GM12878 (cell line): ENCODE results near the gene GPR17. TPM values are rescaled to one million over a fixed set of nuclear protein-coding genes. Genes with fewer than 3 reads are reported as not detected.

Experiments
- ATF2 ChIP-seq: IDR thresholded peaks from 2 replicates; pipeline ENCODE4 v1.6.1; 2012; ENCODE audit warnings: low read length, inconsistent platforms
- BCL11A ChIP-seq: IDR thresholded peaks from 2 replicates; pipeline ENCODE4 v1.6.1; 2011; ENCODE audit warnings: low read depth, low read length
- CHD2 ChIP-seq: IDR thresholded peaks from 2 replicates; pipeline ENCODE4 v1.6.1; 2011; ENCODE audit warnings: low read depth, low read length, improper control_type of control experiment, borderline replicate concordance
- CREM ChIP-seq: IDR thresholded peaks from 2 replicates; pipeline ENCODE4 v1.6.1; 2014; ENCODE audit warnings: antibody characterized with exemption, low read depth
- CTCF ChIP-seq, 3 experiments: IDR thresholded peaks in 2 of 3; conservative IDR thresholded peaks in 1 of 3; 2 replicates each; pipeline ENCODE4 v1.5.1; 2011; ENCODE audit warnings: low read depth in 3 of 3, low read length in 3 of 3, mild to moderate bottlenecking in 3 of 3, control low read depth in 2 of 3, moderate library complexity in 2 of 3, inconsistent platforms in 1 of 3, mixed read lengths in 1 of 3; ENCODE audit not compliant: control insufficient read depth in 2 of 3, insufficient read depth in 1 of 3; ENCODE audit errors: extremely low read depth in 1 of 3
- DPF2 ChIP-seq: fragments of 450-650 bp; IDR thresholded peaks from 2 replicates; pipeline ENCODE4 v1.6.1; 2017; ENCODE audit warnings: mild to moderate bottlenecking
- FOXM1 ChIP-seq: IDR thresholded peaks from 2 replicates; pipeline ENCODE4 v1.6.1; 2012; ENCODE audit warnings: low read depth, mild to moderate bottlenecking, inconsistent platforms, low read length, moderate library complexity
- HDAC6 ChIP-seq: fragments of 200-600 bp; sonication (generic); IDR thresholded peaks from one replicate; pipeline ENCODE4 v1.8.0; 2017; ENCODE audit warnings: antibody characterized with exemption; ENCODE audit not compliant: unreplicated experiment
- IKZF1 ChIP-seq: fragments of 450-650 bp; conservative IDR thresholded peaks from 2 replicates; pipeline ENCODE4 v1.6.1; 2017; ENCODE audit warnings: antibody characterized with exemption, mild to moderate bottlenecking
- JUND ChIP-seq: IDR thresholded peaks from 2 replicates; pipeline ENCODE4 v1.6.1; 2012; ENCODE audit warnings: low read depth, mild to moderate bottlenecking, low read length, improper control_type of control experiment, moderate library complexity
- MEF2B ChIP-seq: fragments of 450-650 bp; IDR thresholded peaks from 2 replicates; pipeline ENCODE4 v1.6.1; 2018; ENCODE audit warnings: mild to moderate bottlenecking, moderate library complexity; ENCODE audit not compliant: partially characterized antibody, poor library complexity, severe bottlenecking
- MTA3 ChIP-seq: IDR thresholded peaks from 2 replicates; pipeline ENCODE4 v1.6.1; 2012; ENCODE audit warnings: low read length, inconsistent platforms, borderline replicate concordance
- MXI1 ChIP-seq: fragments of 150-350 bp; IDR thresholded peaks from 2 replicates; pipeline ENCODE4 v1.6.1; 2011; ENCODE audit warnings: low read depth, mild to moderate bottlenecking, inconsistent platforms, low read length, improper control_type of control experiment
- NFIC ChIP-seq: IDR thresholded peaks from 2 replicates; pipeline ENCODE4 v1.6.1; 2012; ENCODE audit warnings: low read depth, mild to moderate bottlenecking, inconsistent platforms, low read length, moderate library complexity
- NFYA ChIP-seq: IDR thresholded peaks from 2 replicates; pipeline ENCODE4 v1.6.1; 2011; ENCODE audit warnings: low read depth, mild to moderate bottlenecking, low read length, improper control_type of control experiment, borderline replicate concordance
- NR2F1 ChIP-seq: fragments of 450-650 bp; conservative IDR thresholded peaks from 2 replicates; pipeline ENCODE4 v1.6.1; 2017; ENCODE audit warnings: mild to moderate bottlenecking
- RB1 ChIP-seq: fragments of 450-650 bp; formaldehyde crosslinking; IDR thresholded peaks from 2 replicates; pipeline ENCODE4 v1.6.1; 2017; ENCODE audit warnings: mild to moderate bottlenecking, borderline replicate concordance
- RELA ChIP-seq: fragments of 450-650 bp; IDR thresholded peaks from 2 replicates; pipeline ENCODE4 v1.8.0; 2014; ENCODE audit warnings: borderline replicate concordance; ENCODE audit not compliant: partially characterized antibody
- SRF ChIP-seq, 2 experiments: IDR thresholded peaks; 2 replicates each; pipeline ENCODE4 v1.6.1; 2011; ENCODE audit warnings: low read depth in 2 of 2, low read length in 2 of 2, mild to moderate bottlenecking in 1 of 2, moderate library complexity in 1 of 2
- STAT3 ChIP-seq: IDR thresholded peaks from 2 replicates; pipeline ENCODE4 v1.6.1; 2011; ENCODE audit warnings: low read depth, low read length, improper control_type of control experiment
- TBL1XR1 ChIP-seq: IDR thresholded peaks from 2 replicates; pipeline ENCODE4 v1.6.1; 2012; ENCODE audit warnings: low read depth, low read length, improper control_type of control experiment
- TCF3 ChIP-seq: IDR thresholded peaks from 2 replicates; pipeline ENCODE4 v1.6.1; 2012; ENCODE audit warnings: low read depth, mild to moderate bottlenecking, low read length, borderline replicate concordance; ENCODE audit not compliant: insufficient read depth
- polyA plus RNA-seq, 11 experiments: library from polyadenylated mRNA; depleted of rRNA in 4 of 11; unstranded in 6 of 11; stranded (reverse) in 5 of 11; fragments of >200 nt; fragmentation: Nextera tagmentation in 4 of 11; fragmentation: Illumina TruSeq in 1 of 11; extraction: Ambion mirVana in 4 of 11; extraction: Trizol in 1 of 11; gene quantifications; 1 replicate in 1 of 11; 2 replicates in 10 of 11; pipeline versions ENCODE4 v1.2.1 to v1.2.3, GENCODE V29; 2011 to 2016; ENCODE audit warnings: inconsistent platforms in 2 of 11, missing spikeins in 2 of 11, low read depth in 1 of 11
- total RNA-seq, 4 experiments: library from RNA; depleted of rRNA in 3 of 4; stranded (reverse); fragments of >200 nt in 3 of 4; fragmentation: Illumina TruSeq in 1 of 4; extraction: Trizol in 1 of 4; gene quantifications; 2 replicates each; pipeline versions ENCODE4 v1.2.1 to v1.2.3, GENCODE V29; 2013 to 2021
- TF ChIP-seq, protein P1 (sequence below): IDR thresholded peaks from 2 replicates; pipeline ENCODE4 v1.6.1; 2012; ENCODE audit warnings: improper control_type of control experiment, low read depth, low read length; ENCODE audit not compliant: insufficient replicate concordance

The GPR17 gene
- total and polyA plus RNA-seq, 10 of the 15 experiments (the other 5 are each of a cell fraction or from before 2014, with no cell fraction given), result not detected

DNA sequence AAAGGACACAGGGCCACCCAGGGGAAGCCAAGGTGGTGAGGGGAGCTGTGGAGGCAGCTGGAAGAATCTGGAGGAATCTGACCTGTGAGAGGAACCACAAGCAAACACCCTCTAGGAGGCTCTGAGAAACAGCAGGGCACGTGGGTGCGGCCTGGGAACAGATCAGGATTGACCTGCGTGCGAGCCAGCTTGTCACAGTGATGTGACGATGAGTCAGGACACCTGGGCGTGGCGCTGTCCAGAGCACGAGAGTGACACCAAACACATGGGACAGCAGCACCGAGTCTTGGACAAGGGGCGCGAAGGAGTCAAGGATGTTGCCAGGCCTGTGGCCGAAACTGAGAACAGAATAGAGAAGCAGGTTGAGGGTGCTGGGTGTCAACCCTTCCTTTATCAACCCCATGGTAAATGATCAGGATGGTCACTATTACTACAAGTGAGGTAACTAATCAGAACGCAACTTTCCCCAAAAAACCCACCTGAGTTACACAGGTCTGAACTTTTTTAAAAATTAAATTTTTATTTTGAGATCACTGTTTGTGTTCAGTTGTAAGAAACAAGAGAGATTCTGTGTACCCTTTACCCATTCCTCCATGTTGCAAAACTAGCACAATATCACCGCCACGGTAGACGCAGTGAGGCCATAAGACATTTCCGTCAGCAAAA lies 54.7 kb downstream of the GPR17 start (continued):
- TF ChIP-seq HDAC6, result no peak
- peak in 2 of 3 experiments; percentile 25 to 26; a peak in 2 of 6 replicates for TF ChIP-seq CTCF (IDR thresholded peaks at IDR 0.05 in 2 of 3, conservative IDR thresholded peaks at IDR 0.05 in 1 of 3; ENCODE audit: control insufficient read depth in 2 of 3, extremely low read depth in 1 of 3, insufficient read depth in 1 of 3, low read depth in 3 of 3, low read length in 3 of 3)
- no peak for TF ChIP-seq STAT3
- TF ChIP-seq JUND, result 0 out of 2 replicates have a peak, but pooled peaks have one; percentile 39
- TF ChIP-seq TCF3, result peak; percentile 84
- TF ChIP-seq FOXM1, result peak; percentile 58
- no peak for TF ChIP-seq NFYA
- TF ChIP-seq CREM, result peak; percentile 92
- TF ChIP-seq NR2F1, result peak; percentile 66
- peak; percentile 73 for TF ChIP-seq ATF2
- TF ChIP-seq CHD2, result peak; percentile 81
- no peak for TF ChIP-seq SRF (IDR thresholded peaks at IDR 0.05; ENCODE audit: low read depth in 2 of 2, low read length in 2 of 2)
- peak; percentile 91 for TF ChIP-seq IKZF1
- peak; percentile 42; the same call in 1 of the 2 replicates for TF ChIP-seq TBL1XR1
- TF ChIP-seq MXI1, result peak; percentile 93
- TF ChIP-seq MEF2B, result peak; percentile 52
- TF ChIP-seq RELA, result no peak
- TF ChIP-seq, protein P1, sequence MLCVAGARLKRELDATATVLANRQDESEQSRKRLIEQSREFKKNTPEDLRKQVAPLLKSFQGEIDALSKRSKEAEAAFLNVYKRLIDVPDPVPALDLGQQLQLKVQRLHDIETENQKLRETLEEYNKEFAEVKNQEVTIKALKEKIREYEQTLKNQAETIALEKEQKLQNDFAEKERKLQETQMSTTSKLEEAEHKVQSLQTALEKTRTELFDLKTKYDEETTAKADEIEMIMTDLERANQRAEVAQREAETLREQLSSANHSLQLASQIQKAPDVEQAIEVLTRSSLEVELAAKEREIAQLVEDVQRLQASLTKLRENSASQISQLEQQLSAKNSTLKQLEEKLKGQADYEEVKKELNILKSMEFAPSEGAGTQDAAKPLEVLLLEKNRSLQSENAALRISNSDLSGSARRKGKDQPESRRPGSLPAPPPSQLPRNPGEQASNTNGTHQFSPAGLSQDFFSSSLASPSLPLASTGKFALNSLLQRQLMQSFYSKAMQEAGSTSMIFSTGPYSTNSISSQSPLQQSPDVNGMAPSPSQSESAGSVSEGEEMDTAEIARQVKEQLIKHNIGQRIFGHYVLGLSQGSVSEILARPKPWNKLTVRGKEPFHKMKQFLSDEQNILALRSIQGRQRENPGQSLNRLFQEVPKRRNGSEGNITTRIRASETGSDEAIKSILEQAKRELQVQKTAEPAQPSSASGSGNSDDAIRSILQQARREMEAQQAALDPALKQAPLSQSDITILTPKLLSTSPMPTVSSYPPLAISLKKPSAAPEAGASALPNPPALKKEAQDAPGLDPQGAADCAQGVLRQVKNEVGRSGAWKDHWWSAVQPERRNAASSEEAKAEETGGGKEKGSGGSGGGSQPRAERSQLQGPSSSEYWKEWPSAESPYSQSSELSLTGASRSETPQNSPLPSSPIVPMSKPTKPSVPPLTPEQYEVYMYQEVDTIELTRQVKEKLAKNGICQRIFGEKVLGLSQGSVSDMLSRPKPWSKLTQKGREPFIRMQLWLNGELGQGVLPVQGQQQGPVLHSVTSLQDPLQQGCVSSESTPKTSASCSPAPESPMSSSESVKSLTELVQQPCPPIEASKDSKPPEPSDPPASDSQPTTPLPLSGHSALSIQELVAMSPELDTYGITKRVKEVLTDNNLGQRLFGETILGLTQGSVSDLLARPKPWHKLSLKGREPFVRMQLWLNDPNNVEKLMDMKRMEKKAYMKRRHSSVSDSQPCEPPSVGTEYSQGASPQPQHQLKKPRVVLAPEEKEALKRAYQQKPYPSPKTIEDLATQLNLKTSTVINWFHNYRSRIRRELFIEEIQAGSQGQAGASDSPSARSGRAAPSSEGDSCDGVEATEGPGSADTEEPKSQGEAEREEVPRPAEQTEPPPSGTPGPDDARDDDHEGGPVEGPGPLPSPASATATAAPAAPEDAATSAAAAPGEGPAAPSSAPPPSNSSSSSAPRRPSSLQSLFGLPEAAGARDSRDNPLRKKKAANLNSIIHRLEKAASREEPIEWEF, result no peak
- peak; percentile 80 for TF ChIP-seq BCL11A
- peak; percentile 87; the same call in 1 of the 2 replicates for TF ChIP-seq MTA3
- peak; percentile 58; the same call in 1 of the 2 replicates for TF ChIP-seq RB1
- peak; percentile 82; the same call in 1 of the 2 replicates for TF ChIP-seq DPF2
- TF ChIP-seq NFIC, result peak; percentile 78; the same call in 1 of the 2 replicates
